HG02678 (cell line): Measurements from ENCODE around the gene DDX51.

Experiments used
- ATAC-seq: cut with Tn5 transposase; IDR thresholded peaks from one replicate; pipeline ENCODE4 v1.9.1; 2021; ENCODE audit warnings: mild to moderate bottlenecking, moderate library complexity; ENCODE audit not compliant: unreplicated experiment

DDX51 gene

GRCh38 chr12:132094269-132094891, 49.7 kb downstream of the DDX51 start:
- ATAC-seq: no peak

DNA sequence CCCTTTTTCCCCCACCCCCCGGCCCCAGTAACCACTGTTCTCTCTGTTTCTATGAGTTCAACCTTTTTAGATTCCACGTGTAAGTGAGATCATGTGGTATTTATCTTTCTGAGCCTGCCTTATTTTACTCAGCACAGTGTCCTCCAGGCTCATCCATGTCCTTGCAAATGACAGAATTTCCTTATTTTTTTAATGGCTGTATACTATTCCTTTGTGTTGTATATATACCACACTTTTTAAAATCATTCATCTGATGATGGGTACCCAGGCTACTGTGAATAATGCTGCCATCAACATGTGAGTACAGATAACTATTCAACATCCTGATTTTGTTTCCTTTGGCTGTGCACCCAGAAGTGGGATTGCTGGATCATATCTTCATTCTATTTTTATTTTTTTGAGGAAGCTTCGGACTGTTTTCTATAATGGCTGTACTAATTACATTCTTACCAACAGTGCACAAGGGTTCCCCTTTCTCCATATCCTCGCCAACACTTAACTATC, 54.7 kb downstream of the DDX51 start:
- ATAC-seq: no peak
